ENCODE data around the gene ARHGAP21. TPM values are rescaled to one million over a fixed set of nuclear protein-coding genes. Genes with fewer than 3 reads are reported as not detected.

The ARHGAP21 gene
- total RNA-seq, 1 donor from 2014 or later: 40.0 TPM

DNA sequence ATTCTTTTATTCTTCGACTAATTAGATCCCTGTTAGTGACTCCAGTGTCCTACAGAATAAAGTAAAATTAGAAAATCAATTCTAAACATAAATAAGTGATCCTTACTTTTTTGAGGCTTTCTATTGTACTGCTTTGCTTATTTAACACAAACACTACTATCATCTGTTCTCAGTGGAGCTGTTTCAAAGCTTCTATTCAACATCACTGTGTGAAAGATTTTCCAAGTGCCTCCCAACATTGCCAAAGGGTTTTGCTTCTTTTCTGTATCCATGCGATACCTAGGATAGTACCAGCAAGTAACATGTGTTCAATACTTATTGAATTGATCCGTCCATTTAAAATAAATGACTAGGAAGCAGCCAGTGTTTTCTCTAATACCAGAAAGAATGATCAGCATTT lies 125.7 kb downstream of the ARHGAP21 start:
- no peak for DNase-seq (ENCODE audit: low spot score)
- no peak overlapping the region for H3K27ac Mint-ChIP-seq
- no peaks in the 10 kb centered on the region for H3K27me3 Mint-ChIP-seq (ENCODE audit: low read depth)
- peaks cover 67% of the 10 kb centered on the region for H3K36me3 Mint-ChIP-seq (ENCODE audit: low read depth)
- peaks cover 20% of the 10 kb centered on the region for H3K4me1 Mint-ChIP-seq (ENCODE audit: low read depth)
- no peaks in the 10 kb centered on the region for H3K9me3 Mint-ChIP-seq
- intact Hi-C loops (cut with micrococcal nuclease): no loop called here
- H3K4me3 Mint-ChIP-seq (ENCODE audit: low read depth): no peak overlapping the region

DNA sequence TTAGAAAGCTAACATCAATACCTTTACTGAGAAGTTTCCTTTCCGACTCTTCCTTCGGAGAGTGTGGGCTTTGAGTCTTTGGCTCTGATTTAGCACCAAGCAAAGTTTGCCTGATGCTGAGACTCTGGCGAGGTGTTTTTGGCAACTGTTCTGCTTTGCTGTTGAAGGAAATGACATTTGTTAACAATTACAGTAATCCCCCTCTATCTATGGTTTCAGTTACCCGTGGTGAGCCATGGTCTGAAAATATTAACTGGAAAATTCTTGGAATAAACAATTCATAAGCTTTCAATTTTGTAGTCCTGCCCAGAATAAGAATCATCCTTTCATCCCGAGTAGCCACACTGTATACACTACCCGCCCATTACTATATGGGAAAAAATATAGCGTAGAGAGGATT lies 126.3 kb downstream of the ARHGAP21 start:
- Mint-ChIP-seq H3K9me3 (no peaks in the 10 kb centered on the region), H3K4me1 (ENCODE audit: low read depth) (peaks cover 15% of the 10 kb centered on the region), H3K27me3 (ENCODE audit: low read depth) (no peaks in the 10 kb centered on the region), H3K27ac (no peak overlapping the region), H3K4me3 (ENCODE audit: low read depth) (no peak overlapping the region), H3K36me3 (ENCODE audit: low read depth) (peaks cover 66% of the 10 kb centered on the region)
- DNase-seq (ENCODE audit: low spot score): no peak
- intact Hi-C loops (cut with micrococcal nuclease): no loop called here

DNA sequence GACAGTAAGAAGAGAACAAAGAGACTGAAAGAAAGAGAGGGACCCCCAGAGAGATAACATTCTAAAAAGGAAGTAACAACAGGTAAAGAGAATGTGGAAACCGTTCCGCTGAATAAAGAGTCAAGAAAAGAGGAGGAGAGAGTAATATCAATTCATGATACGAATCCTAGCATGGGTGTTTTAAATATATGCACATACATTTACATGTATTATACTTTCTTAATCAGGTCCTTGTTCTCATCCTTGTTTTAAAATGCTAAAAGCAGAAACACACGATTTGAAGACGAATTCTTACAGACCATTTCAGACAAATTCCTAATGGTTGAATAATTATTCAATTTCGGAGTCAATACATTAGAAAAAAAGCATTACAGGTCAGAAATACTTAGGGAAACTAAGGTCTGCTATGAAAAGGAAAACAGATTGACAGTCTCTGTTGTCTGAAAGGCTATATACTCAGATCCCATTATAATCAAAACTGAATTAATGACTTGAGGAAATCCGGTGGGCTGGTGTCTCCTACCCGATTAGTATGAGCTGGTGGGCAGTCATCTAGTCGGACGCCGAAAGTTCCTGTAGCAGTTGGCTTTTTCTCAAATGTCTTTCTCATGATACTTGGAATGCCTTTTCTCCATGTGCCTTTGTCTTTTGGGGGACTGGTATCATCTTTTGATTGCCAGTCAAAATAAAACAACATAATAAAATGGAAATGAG lies 127.3 kb downstream of the ARHGAP21 start:
- Mint-ChIP-seq H3K4me1 (ENCODE audit: low read depth) (peaks cover 12% of the 10 kb centered on the region), H3K36me3 (ENCODE audit: low read depth) (peaks cover 68% of the 10 kb centered on the region), H3K4me3 (ENCODE audit: low read depth) (no peak overlapping the region), H3K27me3 (ENCODE audit: low read depth) (no peaks in the 10 kb centered on the region), H3K9me3 (no peaks in the 10 kb centered on the region), H3K27ac (no peak overlapping the region)
- DNase-seq (ENCODE audit: low spot score): no peak
- intact Hi-C loops (cut with micrococcal nuclease): no loop called here

DNA sequence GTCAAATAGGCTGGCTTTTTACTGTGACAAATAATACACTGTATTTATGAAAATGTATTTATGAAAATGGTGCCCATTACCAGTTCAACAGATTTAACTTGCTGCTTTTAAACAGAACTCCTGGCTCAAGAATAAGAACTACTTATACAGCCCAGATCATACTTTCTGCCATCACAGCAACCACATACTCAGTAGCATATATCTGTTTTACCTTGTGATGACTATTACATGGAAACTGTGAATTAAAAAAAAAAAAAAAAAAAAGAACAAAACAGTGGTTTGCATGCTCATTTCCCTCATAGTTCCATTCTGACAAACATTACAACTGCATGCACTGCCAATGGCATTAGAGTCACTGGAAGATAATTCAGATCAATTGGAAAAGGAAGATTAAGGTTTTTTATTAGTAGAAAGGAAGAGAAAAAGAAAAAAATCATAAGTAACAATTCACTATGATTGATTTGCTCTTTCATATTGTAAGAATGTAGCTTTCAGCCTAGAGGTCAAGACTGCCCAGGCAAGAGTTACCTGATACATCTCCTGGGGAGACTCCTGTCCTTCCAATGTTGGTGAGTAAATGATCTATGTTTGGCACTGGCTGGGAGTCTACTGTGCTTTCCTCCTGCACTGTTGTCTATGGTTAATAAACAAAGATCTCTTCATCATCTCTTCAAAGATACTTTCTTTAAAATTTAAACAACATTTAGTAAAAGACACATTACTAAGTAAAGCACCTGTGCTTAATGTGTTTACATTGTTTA lies 132.8 kb downstream of the ARHGAP21 start:
- Mint-ChIP-seq H3K9me3 (no peaks in the 10 kb centered on the region), H3K27ac (no peak overlapping the region), H3K4me1 (ENCODE audit: low read depth) (peaks cover 8% of the 10 kb centered on the region), H3K27me3 (ENCODE audit: low read depth) (no peaks in the 10 kb centered on the region), H3K36me3 (ENCODE audit: low read depth) (peaks cover 55% of the 10 kb centered on the region), H3K4me3 (ENCODE audit: low read depth) (no peak overlapping the region)
- intact Hi-C loops (cut with micrococcal nuclease): no loop called here
- DNase-seq (ENCODE audit: low spot score): no peak

DNA sequence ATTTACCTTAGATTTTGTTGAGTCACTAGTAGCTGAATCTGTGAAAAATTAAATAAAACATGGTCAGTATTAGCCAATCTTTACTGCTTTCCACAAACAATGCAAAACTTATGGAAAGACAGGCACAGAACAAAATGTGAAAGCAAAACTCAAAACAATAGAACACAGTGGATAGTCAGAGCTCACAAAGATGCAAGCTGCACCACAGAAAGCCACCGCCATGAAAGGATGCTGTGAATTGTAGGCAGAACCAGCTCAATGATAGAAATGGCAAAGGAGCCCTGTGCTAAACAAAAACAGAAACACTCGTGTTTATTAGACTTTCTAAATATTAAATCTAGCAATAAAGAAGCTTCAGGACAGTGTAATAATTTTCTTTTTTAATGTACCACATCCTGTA lies 134.4 kb downstream of the ARHGAP21 start:
- intact Hi-C loops (cut with micrococcal nuclease): no loop called here
- Mint-ChIP-seq H3K27ac (no peak overlapping the region), H3K4me3 (ENCODE audit: low read depth) (no peak overlapping the region), H3K4me1 (ENCODE audit: low read depth) (peaks cover 11% of the 10 kb centered on the region), H3K27me3 (ENCODE audit: low read depth) (no peaks in the 10 kb centered on the region), H3K36me3 (ENCODE audit: low read depth) (peaks cover 54% of the 10 kb centered on the region), H3K9me3 (no peaks in the 10 kb centered on the region)
- no peak for DNase-seq (ENCODE audit: low spot score)

DNA sequence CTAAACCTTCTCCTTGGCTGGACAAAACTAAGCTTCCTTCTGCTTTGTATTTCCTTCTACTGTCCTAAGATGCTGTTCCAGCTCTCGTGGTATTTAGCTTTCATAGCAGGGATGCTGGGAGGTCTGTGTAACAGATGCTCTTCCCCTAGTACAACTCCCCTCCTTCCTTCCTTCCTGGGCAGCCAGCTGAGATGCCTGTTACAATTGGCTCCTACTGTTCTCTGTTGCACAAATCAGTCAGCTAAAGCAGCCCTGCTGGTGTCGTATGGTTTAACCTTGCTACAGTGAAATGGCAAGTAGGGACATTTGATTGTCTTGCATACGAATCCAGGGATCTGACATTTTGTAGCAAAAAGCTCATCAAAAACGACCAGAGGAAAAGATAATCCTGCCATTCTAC lies 143.8 kb downstream of the ARHGAP21 start:
- intact Hi-C loops (cut with micrococcal nuclease): no loop called here
- Mint-ChIP-seq H3K9me3 (no peaks in the 10 kb centered on the region), H3K36me3 (ENCODE audit: low read depth) (peaks cover 9% of the 10 kb centered on the region), H3K4me3 (ENCODE audit: low read depth) (no peak overlapping the region), H3K27ac (no peak overlapping the region), H3K4me1 (ENCODE audit: low read depth) (peaks cover 19% of the 10 kb centered on the region), H3K27me3 (ENCODE audit: low read depth) (peaks cover 3% of the 10 kb centered on the region)
- DNase-seq (ENCODE audit: low spot score): no peak

DNA sequence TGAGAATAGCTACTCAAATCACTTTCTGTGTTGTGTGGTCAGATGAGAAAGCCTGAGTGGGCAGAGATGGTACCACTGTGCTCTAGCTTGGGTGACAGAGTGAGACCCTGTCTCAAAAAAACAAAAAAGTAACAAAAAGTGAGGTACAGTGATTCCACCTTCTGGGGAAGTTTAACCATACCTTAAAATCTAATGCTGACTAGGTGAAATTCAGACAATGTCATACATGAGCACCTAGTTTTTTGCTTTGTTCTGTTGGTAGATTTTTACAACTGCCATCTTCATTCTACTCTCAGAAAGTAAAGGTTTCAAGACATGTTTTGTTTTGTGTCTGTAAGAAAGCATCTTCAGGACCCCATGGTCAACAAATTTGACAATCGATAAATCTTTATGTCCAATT lies 144.2 kb downstream of the ARHGAP21 start:
- Mint-ChIP-seq H3K27me3 (ENCODE audit: low read depth) (peaks cover 3% of the 10 kb centered on the region), H3K36me3 (ENCODE audit: low read depth) (peaks cover 7% of the 10 kb centered on the region), H3K4me3 (ENCODE audit: low read depth) (no peak overlapping the region), H3K9me3 (no peaks in the 10 kb centered on the region), H3K27ac (no peak overlapping the region), H3K4me1 (ENCODE audit: low read depth) (peaks cover 21% of the 10 kb centered on the region)
- no peak for DNase-seq (ENCODE audit: low spot score)
- intact Hi-C loops (cut with micrococcal nuclease): no loop called here

DNA sequence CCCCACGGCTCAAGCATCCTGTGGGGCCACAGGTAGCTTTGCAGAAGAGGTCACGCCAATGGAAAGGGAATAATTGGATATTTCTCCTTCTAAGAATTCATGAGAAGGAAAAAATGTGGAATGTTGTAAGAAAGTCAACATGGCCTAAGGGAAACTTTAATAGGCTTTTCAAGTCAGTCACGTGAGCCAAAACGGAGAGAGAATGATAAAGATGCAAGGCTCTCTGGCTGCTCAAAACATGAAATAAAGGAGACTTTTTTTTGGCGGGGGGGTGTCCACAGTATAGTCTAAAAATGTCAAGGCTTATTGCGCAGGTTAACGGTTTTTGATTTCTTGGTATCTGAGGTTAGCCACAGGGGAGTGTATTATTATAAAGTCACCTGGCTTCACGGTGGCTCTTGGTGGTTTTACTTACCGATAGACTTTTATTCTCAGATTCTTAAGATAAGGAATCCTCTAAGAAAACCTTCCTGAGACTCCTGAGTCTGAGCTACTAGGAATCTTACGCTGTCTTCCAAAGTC lies 148.1 kb downstream of the ARHGAP21 start:
- no peaks in the 10 kb centered on the region for H3K36me3 Mint-ChIP-seq (ENCODE audit: low read depth)
- no peak overlapping the region for H3K27ac Mint-ChIP-seq
- H3K9me3 Mint-ChIP-seq: no peaks in the 10 kb centered on the region
- intact Hi-C loops (cut with micrococcal nuclease): no loop called here
- no peak overlapping the region for H3K4me3 Mint-ChIP-seq (ENCODE audit: low read depth)
- DNase-seq (ENCODE audit: low spot score): no peak
- peaks cover 19% of the 10 kb centered on the region for H3K4me1 Mint-ChIP-seq (ENCODE audit: low read depth)
- H3K27me3 Mint-ChIP-seq (ENCODE audit: low read depth): peaks cover 3% of the 10 kb centered on the region

DNA sequence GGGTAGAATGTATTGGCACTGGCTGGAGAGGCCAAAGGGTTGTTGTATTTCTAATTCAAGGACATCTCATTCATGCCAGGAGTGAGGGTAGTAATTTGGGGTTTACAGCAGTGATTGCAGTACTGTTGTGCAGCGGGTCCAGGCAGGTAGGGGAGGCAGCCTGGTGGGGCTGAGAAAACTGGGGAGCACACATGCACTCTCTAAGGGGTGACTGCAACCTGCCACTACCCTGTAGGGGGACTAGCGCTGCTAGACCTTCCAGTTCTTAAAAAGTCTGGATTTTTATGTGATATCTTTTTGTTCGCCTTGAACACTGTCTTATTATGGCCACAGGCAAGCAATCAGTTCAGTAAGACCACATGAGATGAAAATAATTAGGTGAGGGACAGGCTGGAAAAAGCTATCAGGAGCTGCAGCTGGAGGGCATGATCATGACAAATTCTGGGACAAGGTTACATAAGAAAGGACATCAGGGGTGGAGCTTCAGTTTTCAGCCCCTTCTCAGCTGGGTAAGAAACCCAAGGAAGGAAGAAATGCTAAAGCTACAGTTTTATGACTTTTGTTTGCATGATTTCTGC lies 149.0 kb downstream of the ARHGAP21 start:
- Mint-ChIP-seq H3K27me3 (ENCODE audit: low read depth) (peaks cover 3% of the 10 kb centered on the region), H3K9me3 (no peaks in the 10 kb centered on the region), H3K4me3 (ENCODE audit: low read depth) (no peak overlapping the region), H3K36me3 (ENCODE audit: low read depth) (no peaks in the 10 kb centered on the region), H3K27ac (no peak overlapping the region), H3K4me1 (ENCODE audit: low read depth) (peaks cover 19% of the 10 kb centered on the region)
- intact Hi-C loops (cut with micrococcal nuclease): no loop called here
- DNase-seq (ENCODE audit: low spot score): no peak

DNA sequence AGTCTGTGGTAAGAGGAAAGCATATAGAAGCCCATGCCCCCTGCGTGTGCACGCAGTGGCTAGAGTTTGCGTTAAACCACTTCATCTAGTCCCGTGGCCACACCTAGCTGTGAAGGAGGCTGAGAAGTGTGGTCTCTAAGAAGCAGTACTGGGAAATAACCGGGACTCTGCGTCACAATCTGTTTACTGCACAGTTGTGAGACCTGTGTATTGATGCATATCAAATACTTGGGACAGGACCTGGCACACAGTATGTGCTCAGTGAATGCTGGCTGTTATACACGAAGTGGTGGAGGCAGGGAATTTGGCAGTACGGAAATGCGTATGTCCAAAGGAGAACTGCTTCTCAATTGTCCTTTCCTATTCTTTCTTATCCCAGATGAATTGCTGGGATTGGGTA lies 149.5 kb downstream of the ARHGAP21 start:
- Mint-ChIP-seq H3K27me3 (ENCODE audit: low read depth) (peaks cover 3% of the 10 kb centered on the region), H3K36me3 (ENCODE audit: low read depth) (no peaks in the 10 kb centered on the region), H3K27ac (no peak overlapping the region), H3K4me1 (ENCODE audit: low read depth) (peaks cover 19% of the 10 kb centered on the region), H3K4me3 (ENCODE audit: low read depth) (no peak overlapping the region), H3K9me3 (no peaks in the 10 kb centered on the region)
- intact Hi-C loops (cut with micrococcal nuclease): no loop called here
- DNase-seq (ENCODE audit: low spot score): no peak

DNA sequence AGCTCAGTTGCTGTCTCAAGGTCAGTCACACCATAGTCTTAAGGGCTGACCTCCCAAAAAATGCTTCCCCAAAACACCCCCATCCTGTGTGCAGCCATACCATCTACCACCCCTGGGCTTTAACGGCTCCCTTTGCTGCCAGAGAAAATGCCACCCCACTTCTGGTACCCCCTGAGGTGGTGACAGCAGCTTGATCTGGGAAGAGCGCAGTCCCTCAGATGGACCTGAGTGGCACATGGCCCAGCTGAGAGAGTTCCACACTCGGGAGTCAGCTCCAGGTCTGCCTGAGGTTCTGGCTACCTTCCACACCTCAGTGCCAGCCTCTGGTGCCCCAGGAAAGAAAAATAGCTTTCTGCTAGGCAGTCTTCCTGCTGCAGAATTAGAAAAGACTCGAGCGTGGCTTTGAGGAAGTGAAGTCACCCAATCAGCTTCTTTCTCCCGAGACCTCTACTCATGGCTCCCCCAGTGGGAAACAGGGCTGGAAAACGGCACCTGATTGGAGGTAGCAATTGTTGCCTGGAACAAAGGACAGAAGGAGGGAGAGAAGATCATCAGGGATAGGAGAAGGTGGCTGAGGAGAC lies 151.7 kb downstream of the ARHGAP21 start:
- Mint-ChIP-seq H3K9me3 (no peaks in the 10 kb centered on the region), H3K27ac (no peak overlapping the region), H3K4me1 (ENCODE audit: low read depth) (peaks cover 16% of the 10 kb centered on the region), H3K36me3 (ENCODE audit: low read depth) (no peaks in the 10 kb centered on the region), H3K27me3 (ENCODE audit: low read depth) (no peaks in the 10 kb centered on the region), H3K4me3 (ENCODE audit: low read depth) (no peak overlapping the region)
- DNase-seq (ENCODE audit: low spot score): no peak
- intact Hi-C loops (cut with micrococcal nuclease): no loop called here

DNA sequence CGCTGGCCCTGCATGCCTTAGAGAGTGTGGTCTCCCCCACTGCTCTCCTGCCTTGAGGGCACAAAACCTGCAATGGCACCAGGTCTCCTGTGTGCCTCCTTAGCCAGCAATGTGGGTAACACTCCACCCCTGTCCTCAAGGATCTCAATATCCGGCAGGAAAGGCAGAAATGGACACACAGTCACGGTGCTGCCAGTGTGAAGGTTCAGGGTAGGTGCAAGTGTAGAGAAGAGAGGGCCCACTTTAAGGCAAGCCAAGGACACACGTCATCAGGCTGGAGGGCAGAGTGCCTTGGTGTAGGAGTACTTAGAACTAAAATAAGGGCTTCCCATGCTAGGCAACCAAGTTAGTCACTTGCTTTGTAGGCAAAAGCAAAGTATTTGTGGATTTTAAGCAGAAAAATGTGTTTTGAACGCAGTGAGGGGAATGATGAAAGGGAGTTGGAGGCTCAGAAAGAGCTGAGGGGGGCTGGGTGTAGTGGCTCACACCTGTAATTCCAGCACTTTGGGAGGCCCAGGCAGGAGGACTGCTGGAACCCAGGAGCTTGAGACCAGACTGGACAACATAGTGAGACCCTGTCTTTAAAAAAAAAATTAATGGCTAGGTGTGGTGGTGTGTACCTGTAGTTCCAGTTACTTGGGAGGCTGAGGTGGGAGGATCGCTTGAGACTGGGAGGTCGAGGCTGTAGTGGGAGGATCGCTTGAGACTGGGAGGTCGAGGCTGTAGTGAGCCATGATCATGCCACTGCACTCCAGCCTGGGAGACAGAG lies 152.8 kb downstream of the ARHGAP21 start:
- peaks cover 9% of the 10 kb centered on the region for H3K4me1 Mint-ChIP-seq (ENCODE audit: low read depth)
- H3K4me3 Mint-ChIP-seq (ENCODE audit: low read depth): no peak overlapping the region
- H3K27me3 Mint-ChIP-seq (ENCODE audit: low read depth): no peaks in the 10 kb centered on the region
- no peak overlapping the region for H3K27ac Mint-ChIP-seq
- intact Hi-C loops (cut with micrococcal nuclease): no loop called here
- H3K36me3 Mint-ChIP-seq (ENCODE audit: low read depth): no peaks in the 10 kb centered on the region
- no peaks in the 10 kb centered on the region for H3K9me3 Mint-ChIP-seq
- no peak for DNase-seq (ENCODE audit: low spot score)

Measured in activated T-helper 2 cell treated with anti-CD3 and anti-CD28 coated beads, Interferon-gamma antibody, Interleukin-2, Interleukin-4, amounts not matched to agents 10 μg/mL and 5 μg/mL and 100 μg/mL, durations not matched to agents 14 hours and 24 hours and 36 hours (primary cell).